A549 treated with Hydrocortisone at 1 μM for 4 hours (cell line): Measurements from ENCODE around the gene SLC27A2. TPM values are rescaled to one million over a fixed set of nuclear protein-coding genes. Genes with fewer than 3 reads are reported as not detected.

Experiments used
- total RNA-seq: library from RNA; stranded (reverse); fragments of 200-300 nt; extraction: Qiagen RNA extraction; gene quantifications from 5 replicates; pipeline ENCODE4 v1.2.3, GENCODE V29; 2022

SLC27A2 gene
- 32.9 to 36.8 TPM (median 34.0 TPM) in 5 replicates for total RNA-seq

GRCh38 chr15:50181969-50182218 lies at the start of gene SLC27A2:
TSS of gene SLC27A2 (plus strand) at chr15:50182196. CDS start at chr15:50182428, 232 bp downstream.

GRCh38 chr15:50265620-50266019 lies 83.6 kb downstream of the SLC27A2 start, which contains the start of gene HDC:
TSS of gene HDC (minus strand) at chr15:50265726. CDS start at chr15:50265623, 103 bp downstream.

Other genes with a start within 250 kb of the SLC27A2 start
- 0.80 to 1.1 TPM (median 0.99 TPM) in 5 replicates for gene ATP8B4, start 63.0 kb upstream of the SLC27A2 start, total RNA-seq
- gene HDC, start 83.5 kb downstream of the SLC27A2 start, total RNA-seq: 0.06 to 0.12 TPM (median 0.08 TPM) in 3 of 5 replicates, not detected in the others
- 25.7 to 37.2 TPM (median 32.4 TPM) in 5 replicates for gene GABPB1, start 173.0 kb downstream of the SLC27A2 start, total RNA-seq
- 32.0 to 56.1 TPM (median 39.9 TPM) in 5 replicates for gene USP8, start 242.2 kb downstream of the SLC27A2 start, total RNA-seq